ENCODE measurements around the gene ROR2.

DNA sequence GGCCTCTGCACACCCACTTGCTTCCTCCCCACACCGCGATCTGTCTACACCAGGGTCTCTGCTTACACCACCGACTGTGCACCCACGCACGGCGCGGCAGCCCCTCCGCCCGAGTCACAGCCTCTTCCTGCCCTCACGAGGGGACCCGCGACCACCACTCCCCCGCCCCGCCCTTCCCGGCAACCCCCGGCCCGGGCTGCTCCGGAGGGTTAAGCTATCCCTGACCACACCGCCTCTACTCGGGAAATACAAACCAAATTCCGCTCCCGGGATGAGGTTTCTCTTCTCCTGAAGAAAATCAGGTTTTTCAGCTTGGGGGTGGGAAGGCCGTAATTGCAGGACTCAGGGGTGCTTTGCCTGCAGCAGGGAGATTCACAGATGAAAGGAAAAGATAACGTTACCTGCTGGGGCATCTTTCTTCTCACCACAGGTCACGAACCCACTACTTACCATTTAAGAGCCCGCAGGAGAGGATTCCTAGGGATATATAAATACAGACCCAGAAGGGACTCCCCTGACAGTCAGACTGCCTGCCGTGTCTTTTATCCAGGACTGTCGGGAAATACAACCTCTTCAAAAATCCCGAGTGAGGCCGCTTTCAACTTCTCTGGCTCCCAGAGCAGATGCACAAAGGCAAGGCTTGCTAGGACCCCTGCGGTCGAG, 63.5 kb downstream of the ROR2 start:
- no peak for TF ChIP-seq POLR2AphosphoS5 (IDR thresholded peaks at IDR 0.05; ENCODE audit: borderline replicate concordance, low read depth, low read length)
- TF ChIP-seq EZH2 (IDR thresholded peaks at IDR 0.05): no peak

All from SK-N-MC (cell line).